Stimulated activated CD4-positive, alpha-beta T cell treated with anti-CD3 and anti-CD28 coated beads, Interleukin-12 subunit alpha, Interleukin-12 subunit beta, amount 100 ng/mL, for 48 hours (primary cell): ENCODE data around the gene ZNF516.
"Not testable (repeated sequence)": the region's sequence is repeated elsewhere in the genome, so short reads cannot be mapped to it uniquely, and the experiment has no call there.

ENCODE experiments used
- DNase-seq, 3 donors: peaks; one replicate each; pipeline ENCODE4 v3.0.0-alpha.2; 2020; ENCODE audit warnings: low read depth in 2 of 3, low spot score in 1 of 3

The ZNF516 gene

DNA sequence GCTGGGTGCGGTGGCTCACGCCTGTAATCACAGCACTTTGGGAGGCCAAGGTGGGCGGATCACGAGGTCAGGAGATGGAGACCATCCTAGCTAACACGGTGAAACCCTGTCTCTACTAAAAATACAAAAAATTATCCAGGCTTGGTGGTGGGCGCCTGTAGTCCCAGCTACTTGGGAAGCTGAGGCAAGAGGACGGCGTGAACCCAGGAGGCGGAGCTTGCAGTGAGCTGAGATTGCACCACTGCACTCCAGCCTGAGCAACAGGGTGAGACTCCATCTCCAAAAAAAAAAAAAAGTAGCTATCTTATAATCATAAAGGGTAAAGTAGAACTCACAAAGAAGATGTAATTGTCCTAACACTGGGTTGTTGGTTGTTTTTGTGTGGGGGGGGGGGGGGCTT, 21.5 kb downstream of the ZNF516 start:
- not testable (repeated sequence) for DNase-seq

DNA sequence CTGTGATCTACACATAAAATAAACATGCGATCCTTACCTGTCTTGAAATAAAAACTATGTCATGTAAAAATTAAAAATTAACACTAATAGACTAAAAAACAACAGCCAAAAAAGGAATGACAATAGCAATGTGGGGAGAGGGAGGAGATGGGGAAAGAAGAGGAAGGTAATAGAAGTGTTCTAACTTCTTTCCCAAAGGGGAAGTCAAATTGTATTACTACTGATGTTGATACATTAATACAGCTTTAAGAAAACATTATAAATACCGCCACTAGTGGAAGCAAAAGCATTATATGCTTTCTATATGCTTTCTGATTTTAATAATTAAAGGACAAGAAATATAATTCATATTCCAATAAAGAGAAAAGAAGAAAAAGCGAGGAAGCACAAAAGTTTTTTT, 22.2 kb downstream of the ZNF516 start:
- DNase-seq = no peak

DNA sequence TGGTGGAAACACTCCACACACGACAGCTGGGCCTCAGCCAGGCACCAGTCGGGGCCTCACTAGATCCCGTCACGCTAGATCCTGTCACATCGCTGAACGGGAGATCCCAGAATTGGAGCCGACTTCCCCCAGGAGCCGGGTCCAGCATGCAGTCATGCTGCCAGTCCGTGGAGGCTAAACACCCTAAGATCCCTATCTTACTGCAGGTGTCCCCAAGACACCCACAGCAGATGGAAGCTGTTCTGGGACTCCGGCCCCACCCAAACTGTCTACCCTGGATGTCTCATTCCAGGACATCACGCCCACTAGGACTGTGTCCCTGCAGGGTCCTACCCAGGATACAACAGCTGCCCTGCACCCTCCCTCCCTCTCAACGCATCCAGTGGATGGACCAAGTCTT, 23.4 kb downstream of the ZNF516 start:
- DNase-seq = no peak

DNA sequence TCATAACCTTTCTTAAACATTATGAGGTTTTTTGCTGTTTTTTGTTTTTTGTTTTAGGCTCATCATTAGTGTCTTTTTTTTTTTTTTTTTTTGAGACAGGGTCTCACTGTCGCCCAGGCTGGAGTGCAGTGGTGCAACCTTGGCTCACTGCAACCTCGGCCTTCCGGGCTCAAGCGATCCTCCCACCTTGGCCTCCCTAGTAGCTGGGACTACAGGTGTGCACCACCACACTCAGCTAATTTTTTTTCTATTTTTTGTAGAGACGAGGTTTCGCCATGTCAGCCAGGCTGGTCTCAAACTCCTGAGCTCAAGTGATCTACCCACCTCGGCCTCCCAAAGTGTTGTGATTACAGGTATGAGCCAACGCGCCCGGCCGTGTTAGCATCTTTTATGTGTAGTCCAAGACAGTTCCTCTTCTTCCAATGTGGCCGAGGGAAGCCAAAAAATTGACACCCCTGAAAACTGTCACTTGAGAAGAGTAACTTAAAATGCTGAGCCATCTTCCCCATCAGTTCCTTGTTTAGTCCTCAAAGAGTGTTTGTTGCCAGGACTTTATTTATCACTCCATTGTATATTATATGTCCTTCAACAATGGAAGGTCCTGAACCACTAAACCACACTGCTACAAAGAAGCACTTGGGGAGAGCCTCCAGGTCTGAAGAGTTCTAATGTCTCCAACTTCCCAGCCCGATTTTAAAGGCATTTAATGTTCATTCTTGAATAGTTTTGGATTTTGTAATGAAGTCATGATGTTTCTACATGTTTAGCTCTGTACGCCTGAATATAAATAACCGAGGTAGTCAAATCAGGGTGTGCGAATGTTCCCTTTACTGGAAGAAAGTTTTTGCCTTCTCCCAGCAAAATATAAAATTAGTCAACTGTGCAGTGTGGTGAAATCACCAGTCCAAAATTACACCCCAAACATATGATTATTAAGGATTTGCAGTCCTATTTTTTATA, 26.4 kb downstream of the ZNF516 start:
- DNase-seq = no peak

- DNase-seq = no peak
Observed at GRCh38 chr18:76467371-76468190, 27.5 kb downstream of the ZNF516 start.

DNA sequence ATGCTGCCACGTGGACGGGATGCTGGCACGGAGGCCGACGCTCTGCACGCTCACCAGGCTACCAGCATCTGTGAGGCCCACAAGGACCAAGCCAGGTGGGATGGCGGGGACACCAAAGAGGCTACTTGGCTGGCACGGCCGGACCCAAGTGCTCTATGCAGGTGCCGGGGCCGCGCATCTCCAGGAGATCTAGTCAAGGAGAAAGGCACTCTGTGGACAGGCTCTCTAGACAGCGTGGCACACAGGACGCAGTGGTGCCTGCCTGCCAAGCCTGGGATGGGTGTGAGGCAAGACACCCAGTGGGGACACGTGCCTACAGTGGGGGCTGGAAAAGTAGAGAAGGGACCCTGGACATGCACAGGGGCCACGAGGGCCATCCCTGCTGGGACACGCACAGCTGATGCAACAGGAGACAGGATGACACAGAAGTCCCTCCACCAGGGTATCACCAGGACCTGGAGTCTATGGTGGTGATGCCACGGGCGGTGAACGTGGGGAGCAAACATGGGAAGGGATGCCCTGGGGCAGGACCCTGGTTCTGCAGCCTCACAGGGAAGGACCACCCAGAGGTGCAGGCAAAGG, 28.5 kb downstream of the ZNF516 start:
- DNase-seq = no peak

- DNase-seq = no peak
Observed at GRCh38 chr18:76465630-76466409, 29.2 kb downstream of the ZNF516 start.

GRCh38 chr18:76464281-76465259, 30.5 kb downstream of the ZNF516 start:
- no peak for DNase-seq

DNA sequence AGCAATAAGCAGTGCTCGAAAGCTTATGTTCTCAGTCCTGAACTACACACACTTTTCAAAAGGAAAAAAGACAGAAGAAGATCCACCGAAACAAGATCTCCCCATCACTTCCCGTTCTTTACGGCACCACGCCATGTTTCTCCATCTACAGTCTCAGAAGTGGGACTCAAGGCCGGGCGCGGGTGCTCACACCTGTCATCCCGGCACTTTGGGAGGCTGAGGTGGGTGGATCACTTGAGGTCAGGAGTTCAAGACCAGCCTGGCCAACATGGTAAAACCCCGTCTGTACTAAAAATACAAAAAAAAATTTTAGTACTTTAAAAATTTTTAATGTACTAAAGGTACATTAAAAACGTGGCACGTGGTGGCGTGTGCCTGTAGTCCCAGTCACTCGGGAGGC, 31.2 kb downstream of the ZNF516 start:
- DNase-seq = no peak

- DNase-seq = no peak
Observed at GRCh38 chr18:76463358-76463757, 31.7 kb downstream of the ZNF516 start.

- DNase-seq = no peak
Observed at GRCh38 chr18:76462326-76462694, 32.7 kb downstream of the ZNF516 start.

DNA sequence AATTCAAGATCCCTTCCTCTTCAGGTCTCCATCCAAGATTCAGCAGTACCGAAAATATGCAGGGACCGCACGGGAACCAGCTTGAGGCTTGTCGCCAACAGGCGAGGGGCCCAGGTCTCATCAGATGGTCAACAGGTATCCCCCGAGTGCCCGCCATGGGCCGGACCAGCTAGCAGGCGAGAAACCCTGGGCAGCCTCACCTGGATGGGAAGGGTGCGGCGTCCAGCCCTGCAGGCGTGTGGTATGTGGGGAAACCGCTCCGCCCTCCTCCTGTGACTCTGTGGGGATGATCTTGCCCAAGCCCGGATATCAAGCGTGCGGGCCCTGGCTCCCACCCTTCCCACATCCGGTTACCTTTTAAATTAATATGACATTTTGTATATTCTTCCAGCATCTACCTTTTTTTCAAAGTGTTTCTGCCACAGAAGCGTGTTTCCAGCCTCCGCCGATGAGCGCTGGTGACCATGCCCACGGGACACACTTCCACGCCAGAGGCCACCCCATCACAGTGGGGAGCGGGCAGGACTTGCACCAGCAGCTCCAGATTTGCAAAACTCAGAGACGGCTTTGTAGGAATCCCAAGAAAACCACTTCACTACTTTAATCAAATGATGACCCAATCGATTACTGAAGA, 33.2 kb downstream of the ZNF516 start:
- DNase-seq = no peak

GRCh38 chr18:76461148-76461547, 33.9 kb downstream of the ZNF516 start:
- no peak for DNase-seq

- DNase-seq = no peak
Observed at GRCh38 chr18:76460482-76460881, 34.6 kb downstream of the ZNF516 start.

DNA sequence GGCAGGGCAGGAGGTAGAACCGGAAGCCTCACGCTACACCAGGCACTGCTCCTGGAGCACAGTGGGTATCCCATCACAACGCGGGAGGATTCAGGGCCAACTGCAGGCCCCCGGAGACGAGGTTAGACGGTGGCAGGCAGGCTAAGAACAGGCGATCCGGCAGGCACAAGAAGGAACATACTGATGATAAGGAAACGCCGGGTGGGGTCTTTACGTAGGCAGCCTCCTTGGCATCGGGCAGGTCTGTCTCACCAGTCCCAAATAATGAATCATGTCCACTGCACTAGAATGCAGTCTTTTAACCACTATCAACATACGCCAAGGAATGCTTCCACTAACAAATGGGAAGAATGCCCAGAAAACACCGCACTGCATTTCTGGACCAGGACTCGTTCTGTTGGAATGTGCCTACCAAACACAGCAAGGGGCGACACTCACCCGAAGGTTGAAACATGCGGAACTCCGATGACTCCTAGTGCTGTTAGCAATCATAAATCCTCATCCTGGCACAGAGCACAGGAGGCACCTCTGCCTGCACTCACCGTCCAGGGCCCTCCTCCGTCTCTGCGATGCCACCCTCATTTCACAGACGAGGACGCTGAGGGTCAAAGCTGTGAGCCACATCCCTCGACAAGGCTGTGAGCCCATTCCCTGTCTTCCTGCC, 35.2 kb downstream of the ZNF516 start:
- no peak for DNase-seq

GRCh38 chr18:76459312-76459686, 35.7 kb downstream of the ZNF516 start:
- DNase-seq = no peak

DNA sequence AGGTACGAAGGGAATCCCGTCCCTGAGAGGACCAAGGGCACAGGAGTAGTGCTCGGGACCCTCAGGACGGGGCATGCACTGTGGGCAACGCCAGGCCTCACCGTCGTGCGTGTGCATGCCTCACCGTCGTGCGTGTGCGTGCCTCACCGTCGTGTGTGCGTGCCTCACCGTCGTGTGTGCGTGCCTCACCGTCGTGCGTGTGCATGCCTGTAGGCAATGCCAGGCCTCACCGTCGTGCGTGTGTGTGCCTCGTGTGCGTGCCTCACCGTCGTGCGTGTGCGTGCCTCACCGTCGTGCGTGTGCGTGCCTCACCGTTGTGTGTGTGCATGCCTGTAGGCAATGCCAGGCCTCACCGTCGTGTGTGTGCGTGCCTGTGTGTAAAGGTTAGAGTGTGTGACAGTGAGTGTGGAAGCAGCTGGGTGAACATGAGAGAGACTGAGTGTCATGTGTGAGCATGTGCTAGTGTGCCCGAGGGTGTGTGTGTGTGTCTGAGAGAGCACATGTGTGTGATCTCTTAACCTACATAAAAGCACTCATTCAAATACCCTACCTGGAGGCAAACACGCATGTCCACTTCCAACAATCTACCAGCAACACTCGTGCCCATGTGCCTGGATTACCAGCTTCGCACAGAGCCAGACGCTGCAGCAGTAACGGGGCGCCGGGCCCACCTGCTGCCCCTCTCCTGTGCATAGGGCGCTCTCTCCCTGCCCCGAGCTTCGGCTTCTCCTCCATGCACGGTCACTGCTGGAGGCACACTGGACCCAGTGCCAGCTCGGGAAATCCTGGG, 36.3 kb downstream of the ZNF516 start:
- no peak for DNase-seq

- DNase-seq = no peak
Observed at GRCh38 chr18:76457957-76458356, 37.1 kb downstream of the ZNF516 start.
